Stimulated activated CD4-positive, alpha-beta T cell treated with anti-CD3 and anti-CD28 coated beads, Interleukin-1b, Interleukin-23, amount 100 ng/mL, for 24 hours (primary cell): ENCODE results near the gene ZBTB7C.

Experiments
- DNase-seq, 4 experiments: peaks; one replicate each; pipeline ENCODE4 v3.0.0-alpha.2; 2020; ENCODE audit warnings: low read depth in 4 of 4, low spot score in 1 of 4

The ZBTB7C gene

DNA sequence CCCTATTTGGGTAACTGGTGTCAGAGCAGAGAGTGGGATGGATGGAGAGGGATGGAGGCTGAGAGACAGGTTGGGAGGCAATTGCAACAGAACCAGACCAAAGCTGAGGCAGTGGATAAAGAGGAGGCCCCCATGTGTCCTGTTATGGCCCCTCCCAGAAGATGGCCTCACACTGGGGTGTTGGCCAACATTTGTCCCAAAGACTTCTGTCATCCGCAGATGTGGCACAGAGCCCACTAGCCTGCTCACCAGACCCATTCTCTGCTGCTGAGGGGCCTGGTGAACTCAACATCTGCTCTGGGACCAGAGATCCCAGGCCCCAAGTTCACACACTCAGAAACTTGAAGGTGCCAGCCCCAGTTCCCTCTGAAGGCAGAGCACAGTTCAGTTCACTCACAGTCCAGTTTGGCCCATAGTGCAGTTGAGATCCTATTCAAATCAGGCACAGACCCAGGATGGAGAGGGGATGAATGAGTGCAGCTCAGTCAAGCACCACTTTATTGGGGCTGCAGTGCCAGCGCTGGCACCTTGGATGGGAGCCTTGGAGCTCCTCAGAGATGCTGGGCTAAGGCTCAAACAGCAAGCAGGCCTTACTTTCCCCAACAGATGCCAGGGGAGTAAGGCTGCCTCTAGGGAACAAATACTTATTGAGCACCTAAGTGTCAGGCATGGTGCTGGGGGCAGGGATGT is 189.2 kb downstream of the ZBTB7C start:
- no peak for DNase-seq

DNA sequence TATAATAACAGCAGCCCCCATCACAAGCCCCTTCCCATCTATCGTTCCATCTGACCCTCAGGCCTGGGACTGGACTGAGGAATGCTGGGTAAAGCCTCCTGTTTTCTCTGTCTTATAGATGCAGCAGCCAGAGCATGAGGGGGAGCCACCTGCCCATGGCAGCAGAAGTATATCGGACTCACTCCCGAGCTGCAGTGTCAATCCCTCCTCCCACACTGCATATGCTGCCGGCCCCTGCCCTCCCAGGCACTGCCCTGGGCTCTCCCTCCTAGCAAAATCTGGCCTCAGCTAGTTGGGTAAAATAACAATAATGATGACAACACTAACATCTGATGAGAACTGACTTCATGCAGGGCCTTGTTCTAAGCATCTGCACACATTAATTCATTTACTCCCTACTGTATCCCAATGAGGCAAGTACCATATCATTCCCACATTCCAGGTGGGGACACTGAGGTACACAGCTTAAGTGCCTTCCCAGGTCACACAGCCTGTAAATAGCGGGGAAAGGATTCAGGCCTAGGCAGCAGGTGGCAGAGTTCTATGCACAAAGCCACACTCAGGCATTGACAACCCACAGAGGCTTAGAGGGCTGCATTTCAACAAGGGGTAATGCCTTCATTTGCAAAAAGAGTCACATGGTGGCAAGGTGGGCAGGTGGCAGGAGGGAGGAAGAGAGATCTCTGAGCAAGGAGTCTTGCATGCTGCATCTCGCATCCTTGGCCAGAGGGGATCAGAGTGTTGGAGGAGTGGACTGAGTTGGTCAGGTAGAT is 190.0 kb downstream of the ZBTB7C start:
- no peak for DNase-seq

DNA sequence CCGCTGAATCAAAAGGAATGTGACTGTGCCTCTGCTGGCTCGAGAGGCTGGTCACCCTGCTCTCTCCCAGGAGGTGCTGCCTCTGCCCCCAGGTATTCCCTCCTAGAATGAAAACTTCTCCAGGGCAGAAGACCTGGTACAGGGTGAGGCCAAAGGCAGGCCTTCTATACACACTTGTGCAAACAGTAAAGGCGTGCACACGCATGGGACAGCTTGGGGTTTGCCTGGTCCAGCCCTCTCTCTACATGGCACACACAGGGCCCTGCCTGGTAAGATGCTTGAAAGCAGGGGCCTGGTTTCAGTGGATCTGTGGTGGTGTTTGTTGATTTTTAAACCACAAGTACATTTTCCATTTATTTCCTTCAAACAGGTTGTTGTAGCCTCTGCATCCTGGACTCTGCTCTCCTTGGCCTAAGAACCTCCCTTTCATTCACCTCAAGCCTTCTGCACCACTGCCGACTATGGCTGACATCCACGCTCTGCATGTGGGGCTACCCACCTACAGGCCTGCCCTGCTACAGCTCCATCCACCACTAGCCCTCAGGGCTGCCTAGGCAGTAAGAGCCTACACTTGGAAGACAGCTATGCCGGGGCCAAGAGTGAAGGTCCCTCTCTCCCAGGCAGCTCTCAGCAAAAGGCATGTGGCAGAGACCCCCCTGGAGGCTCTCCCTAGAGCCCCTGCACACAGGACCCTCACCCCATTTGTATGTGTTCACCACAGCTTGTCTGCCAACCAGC is 190.7 kb downstream of the ZBTB7C start:
- no peak for DNase-seq

DNA sequence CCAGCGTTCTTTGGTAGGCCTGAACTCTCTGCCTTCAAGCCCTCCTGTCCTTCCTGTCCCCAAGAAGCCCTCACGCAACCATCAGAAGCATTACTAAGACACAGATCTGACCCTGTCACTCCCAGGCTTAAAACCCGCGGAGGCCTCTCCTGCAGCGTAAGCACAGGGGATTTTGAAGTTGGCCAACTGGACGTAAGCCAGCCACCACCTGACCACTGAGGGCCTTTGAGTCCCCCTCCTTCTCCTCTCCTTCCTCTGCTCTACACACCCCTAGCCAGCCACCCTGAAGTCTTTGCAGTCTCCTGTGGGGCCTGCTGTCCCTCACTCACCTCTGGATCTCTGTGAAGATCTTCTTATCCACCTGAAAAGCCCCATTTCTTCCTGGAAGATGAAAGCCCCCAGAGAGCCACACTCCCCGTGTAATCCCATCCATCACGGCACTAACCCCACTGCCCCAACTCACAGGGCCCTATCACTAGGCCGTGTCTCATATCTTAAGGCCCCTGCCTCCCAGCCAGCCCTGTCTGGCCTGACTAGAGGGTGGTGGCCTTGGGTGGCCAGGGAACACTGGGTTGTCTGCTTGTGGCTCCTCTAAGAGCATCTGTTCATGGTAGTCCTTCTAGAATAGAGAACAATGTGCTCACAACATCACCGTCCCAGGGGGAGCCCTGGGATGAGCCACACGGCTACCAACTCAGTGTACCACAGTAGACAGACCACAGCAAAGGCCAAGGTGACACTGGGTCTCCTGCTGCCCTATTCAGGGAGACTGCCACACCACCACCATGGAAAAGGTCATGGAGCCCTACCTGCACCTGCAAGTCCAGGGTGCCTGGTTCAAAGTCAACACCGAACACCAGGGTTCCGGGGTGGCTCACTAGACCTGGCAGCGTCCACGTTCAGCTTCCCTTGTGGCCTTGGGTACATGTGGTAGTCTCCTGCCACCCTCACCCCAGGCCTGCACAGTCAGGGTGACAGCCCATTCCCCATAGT is 191.6 kb downstream of the ZBTB7C start:
- DNase-seq = no peak

DNA sequence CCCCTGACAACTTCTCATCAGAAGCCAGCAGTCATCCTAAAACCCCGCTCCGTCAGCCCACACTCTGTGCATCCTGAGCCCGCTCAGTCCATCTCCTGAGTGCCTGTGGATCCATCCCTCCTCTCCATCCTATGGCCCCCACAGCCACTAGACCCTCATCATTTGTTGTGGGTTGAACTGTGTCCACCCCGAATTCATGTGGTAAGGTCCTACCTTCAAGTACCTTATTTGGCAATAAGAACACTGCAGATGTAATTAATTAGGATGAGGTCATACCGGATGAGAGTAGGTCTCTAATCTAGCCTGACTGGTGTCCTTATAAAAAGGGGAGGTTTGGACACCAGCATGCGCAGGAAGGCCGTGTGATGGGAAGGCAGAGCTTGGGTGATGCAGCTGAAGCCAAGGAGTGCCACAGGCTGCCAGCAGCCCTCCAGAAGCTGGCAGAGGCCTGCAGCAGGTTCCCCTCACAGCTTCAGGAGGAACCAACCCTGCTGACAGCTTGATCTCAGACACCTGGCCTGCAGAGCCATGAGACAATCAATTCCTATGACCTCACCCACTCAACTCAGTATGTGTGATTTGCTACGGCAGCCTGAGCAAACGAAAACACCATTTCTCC is 192.4 kb downstream of the ZBTB7C start:
- no peak for DNase-seq

DNA sequence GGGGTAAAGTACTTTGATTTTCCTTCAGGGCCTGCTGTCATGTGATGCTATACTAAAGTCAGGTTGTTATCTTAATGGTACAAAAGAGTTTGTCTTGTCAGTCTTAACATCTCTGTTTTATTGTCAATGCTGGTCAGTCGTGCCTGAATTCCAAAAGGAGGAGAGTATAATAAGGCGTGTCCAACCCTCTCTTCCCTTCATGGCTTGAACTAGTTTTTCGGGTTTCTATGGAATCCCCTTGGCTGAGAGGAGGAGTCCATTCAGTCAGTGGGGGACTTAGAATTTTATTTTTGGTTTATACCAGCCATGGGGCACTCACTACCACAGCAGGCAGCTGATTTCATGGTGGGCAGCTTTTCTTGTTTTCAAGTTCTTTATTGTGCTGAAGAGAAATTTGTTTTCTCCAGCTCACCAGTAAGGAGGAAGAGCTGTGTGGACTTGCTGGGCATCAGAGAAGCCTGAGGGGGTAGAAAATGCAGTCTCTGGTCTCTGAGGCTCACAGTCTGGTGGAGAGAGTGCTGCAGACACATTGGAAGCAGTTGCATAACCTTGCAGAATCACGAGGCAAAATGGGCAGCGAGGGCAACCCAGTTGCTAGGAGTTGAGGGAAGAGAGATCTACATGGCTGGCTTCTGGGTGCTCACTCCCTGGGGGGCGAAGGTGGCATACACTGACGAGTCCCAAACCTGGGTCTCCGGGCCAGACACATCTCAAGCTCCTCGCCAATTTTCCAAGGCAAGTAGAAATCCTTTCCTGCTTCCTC is 193.1 kb downstream of the ZBTB7C start:
- no peak for DNase-seq

DNA sequence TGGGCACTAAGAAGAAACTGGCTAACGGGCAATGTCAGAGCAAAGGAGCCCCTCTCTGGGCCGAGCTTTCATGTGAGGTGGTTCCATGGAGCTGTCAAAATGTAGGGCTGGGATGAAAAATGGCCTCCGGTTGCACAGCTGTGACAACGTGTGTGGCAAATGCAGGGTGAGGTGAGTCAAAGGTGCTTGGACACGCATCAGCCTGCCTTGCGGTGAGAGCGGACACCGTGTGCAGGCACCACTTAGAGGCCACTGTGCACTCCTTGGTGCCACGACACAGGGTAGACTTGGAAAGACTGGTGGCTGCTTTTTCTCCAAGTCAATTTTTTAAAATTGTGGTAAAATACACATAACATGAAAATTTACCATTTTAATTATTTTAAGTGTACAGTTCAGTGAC is 195.4 kb downstream of the ZBTB7C start:
- no peak for DNase-seq

DNA sequence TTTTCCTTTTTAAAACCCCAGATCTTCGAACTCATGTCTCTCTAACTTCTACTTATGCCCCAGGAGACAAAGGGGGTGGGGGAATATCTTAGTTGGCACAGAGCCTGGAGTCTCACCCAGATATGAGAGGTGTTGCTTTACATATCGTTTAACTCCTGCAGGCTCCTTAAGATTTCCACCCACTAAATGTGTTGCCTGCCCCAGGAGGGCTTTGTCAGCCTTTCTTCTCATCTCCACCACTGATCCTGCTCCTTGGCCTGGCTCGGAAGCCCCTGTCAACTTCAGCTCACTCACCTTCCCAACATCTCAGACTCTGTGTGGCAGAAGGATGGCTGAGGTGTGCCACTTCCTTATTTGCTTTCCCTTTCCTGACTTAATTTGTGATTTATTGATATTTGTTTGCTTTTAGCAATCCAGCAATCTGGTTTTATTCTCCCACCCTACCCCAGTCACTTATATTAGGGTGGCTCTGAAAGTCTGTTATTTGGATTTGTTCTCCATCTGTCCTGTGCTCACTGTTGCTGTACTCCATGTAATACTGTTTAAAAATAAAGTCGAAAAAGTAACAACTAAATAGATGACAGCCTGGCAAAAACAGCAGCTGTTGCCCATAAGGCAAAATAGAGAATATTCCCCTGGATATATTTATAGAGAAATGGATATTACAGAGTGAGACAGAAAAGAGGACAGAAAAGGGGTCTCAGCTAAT is 200.6 kb downstream of the ZBTB7C start:
- no peak for DNase-seq

DNA sequence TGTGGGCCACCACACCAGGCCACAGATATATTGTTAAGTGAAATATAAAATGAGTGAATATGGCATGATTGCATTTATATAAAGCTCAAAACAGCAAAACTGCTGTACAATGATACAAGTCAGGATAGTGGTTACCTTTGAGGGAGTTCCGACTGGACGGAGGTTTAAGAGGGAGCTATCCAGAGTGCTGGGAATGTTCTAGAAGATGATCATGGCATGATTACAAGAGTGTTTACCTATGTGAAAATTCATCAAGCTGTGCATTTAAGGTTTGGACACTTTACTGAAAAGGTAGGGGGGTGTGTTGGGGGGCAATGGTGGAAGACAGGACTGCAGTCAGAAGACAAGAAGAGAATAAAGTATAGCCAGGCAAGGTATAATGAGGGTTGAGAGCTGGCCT is 201.4 kb downstream of the ZBTB7C start:
- no peak for DNase-seq

DNA sequence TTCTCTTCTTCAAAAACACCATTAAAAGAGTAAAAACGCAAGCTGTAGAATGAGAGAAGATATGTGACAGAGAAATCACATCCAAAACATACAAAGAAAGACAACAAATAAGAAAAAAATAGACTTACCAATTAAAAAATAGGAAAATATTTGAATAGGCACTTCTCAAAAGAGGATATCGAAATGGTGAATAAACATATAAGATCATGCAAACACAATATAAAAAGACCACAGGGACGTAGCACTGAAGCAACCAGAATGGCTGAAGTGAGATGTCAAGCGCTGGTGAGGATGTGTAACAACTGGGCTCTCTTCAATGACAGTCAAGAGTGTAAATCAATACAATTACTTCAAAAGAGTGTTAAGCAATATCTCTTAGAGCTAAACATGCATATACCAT is 202.3 kb downstream of the ZBTB7C start:
- DNase-seq = no peak

DNA sequence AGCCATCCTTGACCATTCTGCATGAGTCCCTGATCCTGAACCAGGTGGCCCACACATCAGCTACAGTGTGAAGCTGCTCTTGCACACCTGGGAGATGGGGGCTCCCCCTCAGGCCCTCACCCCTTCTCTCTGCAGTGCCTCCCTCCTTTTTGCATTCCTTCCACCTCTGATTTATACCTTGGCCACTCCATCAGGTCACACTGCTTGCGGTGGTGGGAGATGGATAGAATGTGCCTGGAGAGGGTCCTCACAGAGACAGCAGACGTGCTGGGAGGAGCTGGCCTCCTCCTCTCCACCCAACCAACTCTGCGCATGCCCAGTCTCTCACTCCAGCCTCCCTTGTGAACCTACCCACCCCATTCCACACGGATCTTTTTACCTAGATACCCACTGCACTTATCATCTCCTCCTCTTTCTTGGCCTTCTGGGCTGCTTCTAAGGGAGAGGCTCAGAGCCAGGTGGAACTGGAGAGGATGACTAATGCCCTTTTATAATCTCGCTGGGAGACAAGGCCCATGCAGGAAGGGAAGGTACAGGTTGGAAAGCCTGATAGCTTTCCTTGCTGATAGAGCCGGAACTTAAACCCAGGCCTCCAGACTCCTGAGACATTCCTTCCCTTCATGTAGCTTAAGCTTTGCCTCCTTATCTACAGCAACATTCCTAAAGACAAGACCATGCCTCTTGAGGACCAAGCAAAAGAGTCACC is 205.1 kb downstream of the ZBTB7C start:
- DNase-seq = no peak

DNA sequence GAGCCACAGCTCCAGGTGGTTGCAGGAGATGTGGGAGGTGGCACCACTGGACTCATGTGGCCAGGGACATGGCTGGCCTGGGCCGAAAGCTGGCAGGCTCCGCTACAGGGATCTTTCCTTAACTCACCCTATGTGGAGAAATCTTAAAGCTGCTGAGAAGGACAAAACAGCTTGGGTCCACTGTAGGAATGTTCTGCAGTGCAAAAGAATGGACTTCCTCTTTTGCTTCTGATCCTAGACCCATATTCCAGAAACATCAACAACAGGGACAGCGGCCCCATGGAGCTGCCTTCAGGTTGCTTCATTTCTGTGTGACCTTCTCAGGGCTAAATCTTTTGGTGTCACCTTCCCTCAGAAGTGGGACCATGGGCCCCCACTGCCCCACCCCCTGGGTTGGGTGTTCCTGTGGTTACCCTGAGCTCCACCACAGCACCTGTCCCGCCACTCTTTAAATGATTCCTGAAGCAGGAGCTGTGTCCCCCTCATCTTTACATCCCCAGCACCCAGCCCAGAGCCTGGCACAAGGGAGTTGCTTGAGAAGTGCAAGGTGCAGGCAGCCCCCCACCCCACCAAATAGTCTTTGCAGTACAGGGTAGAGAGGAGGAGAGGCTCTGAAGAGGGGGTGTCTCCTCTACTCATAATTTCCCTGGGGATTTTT is 205.8 kb downstream of the ZBTB7C start:
- DNase-seq = no peak

DNA sequence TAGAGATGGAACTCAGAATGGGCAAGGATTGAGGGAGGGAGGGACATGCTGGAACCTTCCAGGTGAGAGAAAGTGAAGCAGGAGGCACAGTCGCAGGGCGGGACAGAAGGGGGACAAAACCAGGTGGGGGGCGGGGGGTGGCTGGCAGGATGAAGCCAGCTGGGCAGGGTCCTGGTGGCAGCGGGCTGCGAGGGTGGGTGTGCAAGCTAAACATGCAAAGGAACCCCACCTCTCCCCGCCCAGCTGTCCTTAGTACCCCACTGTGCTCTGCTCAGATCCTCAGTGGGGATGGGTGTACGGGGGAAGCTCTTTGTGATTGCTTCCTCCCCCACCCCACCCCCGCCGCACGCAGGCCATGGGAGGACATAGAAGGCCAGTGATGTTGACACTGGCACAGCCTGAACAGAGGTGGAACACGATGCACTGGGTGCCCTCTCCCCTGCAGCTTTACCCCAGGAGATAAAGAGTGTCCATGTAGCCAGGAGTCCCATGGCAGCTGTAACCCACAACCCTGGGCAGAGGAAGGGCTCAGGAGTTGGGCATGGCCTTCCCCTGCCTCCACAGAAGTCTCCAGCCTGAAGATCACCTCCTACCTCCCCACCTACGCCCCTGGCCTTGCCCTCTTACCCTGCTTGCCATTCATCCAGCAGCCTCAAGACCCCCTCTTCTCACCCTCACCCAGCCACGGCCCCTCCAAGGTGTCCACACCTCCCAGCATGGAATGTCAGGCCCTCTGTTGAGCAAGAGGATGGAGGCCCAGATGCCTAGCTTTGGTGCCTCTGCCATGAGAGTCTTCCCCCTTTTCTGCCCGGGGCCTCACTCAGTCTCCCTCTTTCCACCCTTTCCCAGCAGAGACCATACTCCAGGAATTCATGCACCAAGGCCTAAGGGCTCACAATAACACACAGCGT is 206.6 kb downstream of the ZBTB7C start:
- no peak for DNase-seq

DNA sequence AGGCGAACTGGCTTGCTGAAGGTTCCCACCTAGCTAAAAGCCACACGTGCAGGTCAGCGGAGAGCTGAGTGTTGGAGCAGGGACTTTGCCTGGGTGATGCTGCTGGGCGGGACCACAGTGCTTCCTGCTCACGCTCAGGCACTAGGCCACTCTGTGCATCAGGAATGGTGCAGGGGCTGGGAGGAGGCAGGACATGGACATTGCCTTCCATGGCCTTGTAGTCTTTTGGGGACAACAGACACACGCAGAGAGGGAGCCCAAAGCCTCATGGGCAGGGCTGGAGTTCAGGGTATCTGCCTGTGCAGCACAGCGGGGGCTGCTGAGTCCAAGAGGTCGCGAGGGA is 207.2 kb downstream of the ZBTB7C start:
- no peak for DNase-seq

DNA sequence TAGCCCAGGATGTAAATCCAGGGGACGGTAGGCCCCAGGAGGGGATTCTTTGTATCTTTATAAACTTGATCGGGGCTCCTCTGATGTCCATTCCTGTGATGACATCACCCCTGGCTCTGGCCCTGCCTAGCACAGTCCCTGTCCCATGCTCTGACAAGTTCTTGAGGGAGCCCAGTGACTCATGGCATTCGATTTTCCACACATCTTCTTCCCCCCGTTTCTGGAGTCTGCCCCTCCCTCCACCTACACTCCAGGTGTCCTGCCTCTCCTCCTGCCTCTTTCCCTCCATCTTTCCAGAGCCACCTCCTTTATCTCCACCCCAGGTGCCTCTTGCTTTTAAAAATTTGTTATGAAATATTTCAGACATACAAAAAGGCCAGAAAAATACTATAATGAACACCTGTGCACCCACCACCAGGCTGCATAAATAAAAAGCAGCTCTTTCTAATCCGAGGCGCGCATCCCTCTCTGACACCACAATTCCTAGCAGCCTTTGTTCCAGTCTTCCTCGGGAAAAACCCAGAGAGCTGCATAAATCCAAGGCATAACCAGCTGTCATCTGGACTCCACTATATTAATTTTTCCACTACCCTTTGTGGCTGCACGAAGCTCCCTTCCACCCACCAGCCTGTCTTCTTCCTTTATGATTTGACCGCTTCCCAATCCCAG is 207.7 kb downstream of the ZBTB7C start:
- DNase-seq = no peak

DNA sequence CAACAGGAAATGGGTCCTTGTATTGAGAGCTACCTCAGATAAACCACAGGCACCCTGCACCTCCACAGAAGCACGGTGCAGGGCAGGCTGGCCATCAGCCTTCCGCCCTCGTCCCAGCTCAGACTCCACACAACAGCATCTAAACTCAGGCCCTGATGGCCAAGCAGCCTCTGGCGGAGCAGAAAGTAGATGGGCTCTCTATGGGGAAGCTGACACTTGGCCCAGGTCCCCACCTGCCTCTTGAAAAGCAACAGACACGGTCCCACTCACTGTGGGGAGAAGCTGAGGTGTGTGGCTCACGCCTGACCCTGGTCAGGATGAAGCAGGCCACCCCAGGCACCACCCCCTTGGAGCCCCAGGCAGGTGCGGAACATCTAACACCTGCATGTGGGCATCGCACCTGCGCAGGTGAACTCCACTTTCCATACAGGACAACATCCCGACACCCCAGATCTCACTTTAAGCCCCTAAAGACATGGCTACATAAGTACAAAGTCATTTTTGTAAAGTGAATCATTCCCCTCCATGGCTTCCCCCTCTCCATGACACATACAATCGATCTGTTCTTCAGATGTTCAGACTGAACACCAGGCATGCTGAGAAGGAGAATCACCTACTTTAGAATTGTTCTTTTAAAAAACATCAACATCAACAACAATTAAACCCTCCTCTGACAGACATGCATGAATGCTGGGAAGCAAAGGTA is 208.4 kb downstream of the ZBTB7C start:
- DNase-seq = no peak
